Stimulated activated effector memory CD8-positive, alpha-beta T cell treated with anti-CD3 and anti-CD28 coated beads, Interleukin-12 subunit alpha, Interleukin-12 subunit beta, amount 100 ng/mL, for 72 hours (primary cell): ENCODE measurements around the gene CEBPE.
"Not testable (repeated sequence)": the region's sequence is repeated elsewhere in the genome, so short reads cannot be mapped to it uniquely, and the experiment has no call there.

ENCODE experiments used
- ATAC-seq: fragments of 150-1000 bp; cut with Tn5 transposase; 2 replicates; pipeline ENCODE4 v1.10.0; 2021
- DNase-seq, 2 donors: peaks; one replicate each; pipeline ENCODE4 v3.0.0; 2021 to 2022; ENCODE audit warnings: low spot score in 2 of 2
- H3K27ac Mint-ChIP-seq: one replicate; pipeline ENCODE4 v1.8.0; 2022; ENCODE audit warnings: mild to moderate bottlenecking, mixed read lengths
- H3K36me3 Mint-ChIP-seq: one replicate; pipeline ENCODE4 v1.8.0; 2022; ENCODE audit warnings: mild to moderate bottlenecking, mixed read lengths
- H3K4me1 Mint-ChIP-seq: one replicate; pipeline ENCODE4 v1.8.0; 2022; ENCODE audit warnings: mixed read lengths
- H3K4me3 Mint-ChIP-seq: one replicate; pipeline ENCODE4 v1.8.0; 2022; ENCODE audit warnings: mild to moderate bottlenecking, mixed read lengths
- H3K9me3 Mint-ChIP-seq: one replicate; pipeline ENCODE4 v1.8.0; 2022; ENCODE audit warnings: mixed read lengths

Gene CEBPE

DNA sequence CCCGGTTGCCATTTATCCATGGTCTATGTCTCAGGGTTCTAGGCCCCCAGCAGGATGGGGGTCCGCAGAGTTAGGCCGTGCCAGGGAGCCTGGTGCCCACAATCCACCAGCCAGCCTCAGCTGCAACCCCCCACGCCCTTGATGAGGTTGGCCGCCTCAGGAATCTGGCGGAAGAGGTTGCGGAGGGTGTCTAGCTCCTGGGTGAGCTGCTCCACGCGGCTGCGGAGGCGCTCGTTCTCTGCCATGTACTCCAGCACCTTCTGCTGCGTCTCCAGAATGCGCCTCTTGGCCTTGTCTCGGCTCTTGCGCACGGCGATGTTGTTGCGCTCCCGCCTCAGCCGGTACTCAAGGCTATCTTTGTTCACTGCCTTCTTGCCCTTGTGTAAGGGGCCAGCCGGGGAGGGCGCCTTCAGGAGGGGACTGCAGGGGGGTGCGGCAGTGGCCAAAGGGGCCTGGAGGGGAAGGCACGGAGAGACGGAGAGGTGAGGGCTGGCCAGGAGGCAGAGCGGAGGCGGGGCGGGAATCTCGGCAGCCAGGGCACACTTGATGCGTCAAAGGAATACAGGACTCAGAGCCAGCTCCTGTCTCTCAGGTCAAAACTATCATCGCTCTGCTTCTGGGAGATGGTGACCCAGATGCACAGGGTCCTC is 1.6 kb downstream of the CEBPE start:
- Mint-ChIP-seq H3K4me3 (no peak overlapping the region), H3K27ac (no peak overlapping the region), H3K4me1 (peaks cover 34% of the 10 kb centered on the region), H3K9me3 (no peaks in the 10 kb centered on the region), H3K36me3 (no peaks in the 10 kb centered on the region)
- DNase-seq (no peak), ATAC-seq (no peak)

DNA sequence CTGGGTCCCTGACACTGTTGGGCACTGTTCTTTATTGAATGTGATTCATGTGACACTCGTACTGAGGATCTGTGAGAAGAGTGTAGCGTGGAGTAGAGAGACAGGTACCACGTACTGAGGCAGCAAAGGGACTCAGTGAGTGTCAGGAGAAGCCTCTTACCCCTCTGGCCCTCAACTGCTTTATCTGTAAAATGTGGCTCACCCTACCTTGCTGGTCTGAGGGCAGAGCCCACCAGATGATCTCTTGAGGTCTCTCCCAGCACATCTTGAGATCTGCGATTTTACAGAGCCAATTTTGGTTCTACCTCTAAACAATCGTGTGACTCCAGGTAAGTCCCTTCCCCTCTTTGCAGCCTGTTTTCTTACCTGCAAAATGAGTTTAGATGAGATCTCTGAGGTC is 3.1 kb downstream of the CEBPE start:
- no peaks in the 10 kb centered on the region for H3K36me3 Mint-ChIP-seq
- ATAC-seq (no peak), DNase-seq (no peak)
- no peak overlapping the region for H3K27ac Mint-ChIP-seq
- peaks cover 26% of the 10 kb centered on the region for H3K4me1 Mint-ChIP-seq
- no peak overlapping the region for H3K4me3 Mint-ChIP-seq
- no peaks in the 10 kb centered on the region for H3K9me3 Mint-ChIP-seq

DNA sequence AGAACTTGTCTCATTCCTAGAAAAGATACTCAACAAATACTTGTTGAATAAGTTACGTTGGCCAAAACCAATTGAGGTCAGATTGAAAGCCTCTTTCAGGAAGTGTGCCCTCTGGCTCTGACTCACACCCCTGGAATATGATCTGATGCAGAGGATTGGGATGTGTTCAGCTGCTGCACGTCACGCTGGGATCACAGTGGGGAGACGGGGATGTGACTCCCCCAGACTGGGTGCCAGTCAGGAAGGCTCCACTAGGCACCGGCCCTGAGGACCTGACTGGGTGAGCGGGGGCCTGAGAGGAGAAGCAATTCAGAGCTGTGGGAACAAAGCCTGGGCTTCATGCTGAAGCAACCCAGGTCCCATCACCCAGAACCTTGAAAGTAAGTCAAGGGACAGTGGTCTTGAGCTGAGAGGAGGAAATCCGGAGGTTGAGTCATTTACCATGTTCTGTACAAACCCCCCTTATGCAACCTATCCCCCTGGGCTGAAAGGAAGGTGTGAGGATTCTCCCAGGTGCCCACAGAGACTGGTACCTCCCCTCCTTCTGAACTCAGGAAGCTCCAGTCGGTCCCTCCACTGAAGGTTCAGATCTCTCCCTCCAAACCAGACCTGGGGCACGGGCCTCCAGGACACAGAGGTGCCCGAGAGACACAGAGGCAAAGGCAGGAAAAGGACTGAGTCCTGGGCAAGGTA is 3.9 kb downstream of the CEBPE start:
- Mint-ChIP-seq H3K27ac (no peak overlapping the region), H3K9me3 (no peaks in the 10 kb centered on the region), H3K36me3 (no peaks in the 10 kb centered on the region), H3K4me3 (no peak overlapping the region), H3K4me1 (peaks cover 18% of the 10 kb centered on the region)
- ATAC-seq, result no peak
- DNase-seq, result no peak

DNA sequence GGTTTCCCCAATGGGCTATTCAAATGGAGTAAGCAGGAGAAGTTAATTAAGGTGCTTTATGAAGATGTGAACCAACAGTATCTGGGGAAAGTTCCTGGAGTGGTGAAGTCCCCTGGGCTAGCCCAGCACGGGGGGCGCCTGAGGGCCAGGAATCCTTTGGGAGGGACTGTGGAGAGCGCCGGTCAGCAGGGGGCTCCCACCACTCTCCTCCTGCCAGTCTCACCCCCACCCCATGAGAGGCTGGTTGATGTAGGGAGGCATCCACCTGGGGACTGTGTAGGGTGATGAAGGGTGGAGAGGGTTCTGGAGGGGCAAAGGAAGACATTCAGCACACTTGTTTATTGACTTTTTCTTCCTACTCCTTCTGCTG is 4.4 kb downstream of the CEBPE start:
- H3K9me3 Mint-ChIP-seq, result no peaks in the 10 kb centered on the region
- H3K4me3 Mint-ChIP-seq, result no peak overlapping the region
- no peak for ATAC-seq
- H3K27ac Mint-ChIP-seq, result no peak overlapping the region
- no peak for DNase-seq
- H3K36me3 Mint-ChIP-seq, result no peaks in the 10 kb centered on the region
- peaks cover 14% of the 10 kb centered on the region for H3K4me1 Mint-ChIP-seq

DNA sequence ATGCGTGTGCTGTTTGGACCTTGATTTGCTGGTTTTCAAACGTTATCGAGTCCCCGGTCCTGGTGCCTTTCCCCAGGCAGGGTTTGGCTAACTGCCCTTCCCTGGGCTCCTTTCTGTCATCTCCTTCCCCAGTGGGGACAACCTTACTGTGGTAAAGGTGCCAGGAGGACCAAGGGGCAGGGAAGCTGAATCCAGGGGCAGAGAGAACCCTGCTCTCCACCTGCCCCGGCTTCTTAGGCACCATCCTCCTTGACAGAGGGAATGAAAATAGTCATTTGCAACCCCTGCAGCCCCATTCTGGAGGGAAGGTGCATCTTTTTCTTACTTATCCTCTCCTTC is 5.0 kb downstream of the CEBPE start:
- no peak for ATAC-seq
- no peak for DNase-seq
- Mint-ChIP-seq H3K4me3 (no peak overlapping the region), H3K9me3 (no peaks in the 10 kb centered on the region), H3K36me3 (no peaks in the 10 kb centered on the region), H3K27ac (no peak overlapping the region), H3K4me1 (peaks cover 11% of the 10 kb centered on the region)

DNA sequence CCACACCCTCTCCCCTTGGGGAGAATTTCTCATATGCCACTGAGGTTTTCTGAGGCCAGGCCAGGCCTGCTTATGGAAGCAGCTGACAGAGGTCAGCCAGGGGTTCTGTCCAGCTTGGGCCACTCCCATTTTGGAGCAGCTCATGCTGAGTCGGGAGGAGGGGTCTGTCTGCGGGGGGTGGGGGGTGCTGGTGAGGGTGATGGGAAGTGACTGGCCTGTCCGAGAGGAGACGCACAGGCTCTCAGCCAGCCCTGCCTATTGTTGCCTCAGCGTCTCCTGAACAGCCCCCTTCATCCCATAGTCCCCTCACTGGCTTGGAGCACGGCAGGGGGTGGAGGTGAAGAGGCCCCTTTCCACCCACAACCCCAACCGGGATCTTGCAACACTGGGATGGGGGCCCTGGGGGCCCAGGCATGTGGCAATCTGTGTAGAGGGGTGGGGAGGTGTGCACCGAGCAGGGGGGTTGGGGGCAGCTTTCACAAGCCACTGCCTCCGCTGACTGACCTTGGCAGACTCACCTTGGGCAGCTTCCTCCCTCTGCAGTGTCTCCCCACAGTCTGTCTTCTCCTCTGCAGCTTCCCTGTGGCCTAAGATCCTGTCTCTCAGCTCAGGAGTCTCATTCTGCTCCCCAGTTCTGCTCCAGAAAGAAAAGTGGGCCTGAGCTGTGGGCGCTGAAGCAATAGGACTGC is 5.5 kb downstream of the CEBPE start:
- H3K36me3 Mint-ChIP-seq, result no peaks in the 10 kb centered on the region
- ATAC-seq, result no peak
- H3K4me3 Mint-ChIP-seq, result no peak overlapping the region
- no peak overlapping the region for H3K27ac Mint-ChIP-seq
- H3K9me3 Mint-ChIP-seq, result no peaks in the 10 kb centered on the region
- H3K4me1 Mint-ChIP-seq, result peaks cover 8% of the 10 kb centered on the region
- no peak for DNase-seq

DNA sequence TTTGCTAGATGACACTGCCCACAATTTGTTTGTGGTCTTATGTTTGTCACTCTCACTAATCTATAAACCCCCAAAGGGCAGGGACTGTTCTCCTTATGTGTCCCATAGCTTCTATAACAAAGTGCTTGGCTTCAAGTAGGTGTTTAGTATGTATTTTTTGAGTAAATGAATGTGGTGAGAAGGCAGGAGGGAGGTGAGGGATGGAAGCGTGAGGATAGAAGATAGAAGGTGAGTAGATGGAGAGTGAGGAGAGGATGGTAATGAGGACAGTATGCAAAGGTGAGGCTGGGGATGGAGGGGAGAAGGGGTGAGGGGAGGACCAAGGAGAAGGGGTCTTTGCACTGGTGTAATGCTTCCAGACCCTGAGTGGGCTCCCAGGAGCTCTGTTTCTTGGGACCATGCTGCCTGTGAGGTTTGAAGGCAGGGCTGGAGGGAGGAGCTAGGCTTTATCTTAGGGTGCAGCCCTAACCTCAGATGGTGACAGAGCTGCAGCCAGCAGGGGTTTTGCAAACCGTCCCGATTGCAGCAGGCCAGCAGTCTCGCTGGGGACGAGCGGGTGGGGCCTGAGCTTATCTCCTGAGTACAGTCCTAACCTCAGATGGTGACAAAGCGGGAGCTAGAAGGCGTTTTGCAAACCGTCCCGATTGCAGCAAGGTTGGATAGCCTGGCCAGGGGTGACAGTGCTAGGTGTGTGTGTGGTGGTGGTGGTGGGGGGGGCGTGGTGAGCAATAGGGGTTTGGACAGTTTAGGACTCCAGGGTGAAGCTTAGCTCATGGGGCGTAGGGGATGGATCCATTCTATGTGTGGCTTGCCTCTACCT is 6.5 kb downstream of the CEBPE start:
- DNase-seq (no peak), ATAC-seq (no peak)
- Mint-ChIP-seq H3K4me1 (peaks cover 8% of the 10 kb centered on the region), H3K9me3 (no peaks in the 10 kb centered on the region), H3K36me3 (no peaks in the 10 kb centered on the region), H3K27ac (no peak overlapping the region), H3K4me3 (no peak overlapping the region)

DNA sequence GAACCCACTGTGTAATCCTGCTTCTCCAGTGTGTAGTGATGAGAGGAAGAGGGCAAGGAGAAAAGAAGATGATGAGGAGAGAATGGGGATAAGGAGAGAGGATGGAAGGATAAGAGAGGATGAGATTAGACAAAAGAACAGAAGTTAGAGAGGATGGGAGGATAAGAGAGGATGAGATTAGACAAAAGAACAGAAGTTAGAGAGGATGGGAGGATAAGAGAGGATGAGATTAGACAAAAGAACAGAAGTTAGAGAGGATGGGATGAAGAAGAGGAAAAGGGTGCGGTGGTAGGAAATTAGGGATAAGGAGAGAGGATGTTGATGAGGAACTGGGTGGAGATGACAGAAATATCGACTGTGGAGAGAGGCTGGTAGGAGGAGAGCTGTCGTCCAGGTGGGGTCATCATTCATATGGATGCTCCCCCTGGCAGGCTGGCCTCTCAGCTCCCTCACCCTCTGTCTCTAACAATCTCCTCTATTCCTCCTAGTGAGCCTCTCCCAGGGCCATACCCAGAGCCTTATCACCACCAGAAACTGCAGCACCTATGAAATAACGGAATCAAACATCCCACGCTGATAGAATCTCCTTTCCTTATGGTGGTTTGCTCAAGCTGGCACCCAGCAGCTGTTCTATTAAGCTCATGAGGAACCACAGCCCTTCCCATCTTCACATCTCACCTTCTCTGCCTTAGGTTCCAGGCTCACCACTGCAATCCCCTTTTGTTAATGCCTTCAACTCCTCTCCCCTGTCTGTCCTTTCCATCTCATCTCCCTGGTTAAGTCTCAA is 8.3 kb downstream of the CEBPE start:
- ATAC-seq, result no peak
- Mint-ChIP-seq H3K9me3 (no peaks in the 10 kb centered on the region), H3K36me3 (no peaks in the 10 kb centered on the region), H3K4me3 (no peak overlapping the region), H3K27ac (no peak overlapping the region), H3K4me1 (peaks cover 8% of the 10 kb centered on the region)
- no peak for DNase-seq

DNA sequence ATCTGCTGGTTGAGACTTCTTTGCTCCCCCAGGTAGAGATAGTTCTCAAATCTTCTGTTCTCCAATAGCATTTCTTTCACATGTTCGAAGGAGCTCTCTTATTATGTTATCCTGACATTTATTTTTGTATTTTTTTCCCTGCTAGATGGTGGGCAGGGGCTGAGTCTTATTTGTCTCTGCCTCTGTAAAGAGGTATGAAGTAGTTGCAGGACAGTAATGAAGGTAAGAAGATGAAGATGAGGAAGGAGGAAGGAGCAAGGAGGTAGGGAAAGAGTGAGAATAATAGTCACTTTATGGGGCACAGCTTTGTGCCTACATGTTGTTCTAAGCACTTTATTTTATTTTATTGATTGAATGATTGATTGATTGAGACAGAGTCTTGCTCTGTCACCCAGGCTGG is 9.3 kb downstream of the CEBPE start:
- Mint-ChIP-seq H3K36me3 (no peaks in the 10 kb centered on the region), H3K9me3 (no peaks in the 10 kb centered on the region), H3K27ac (no peak overlapping the region), H3K4me1 (peaks cover 3% of the 10 kb centered on the region), H3K4me3 (no peak overlapping the region)
- no peak for DNase-seq
- ATAC-seq, result no peak

DNA sequence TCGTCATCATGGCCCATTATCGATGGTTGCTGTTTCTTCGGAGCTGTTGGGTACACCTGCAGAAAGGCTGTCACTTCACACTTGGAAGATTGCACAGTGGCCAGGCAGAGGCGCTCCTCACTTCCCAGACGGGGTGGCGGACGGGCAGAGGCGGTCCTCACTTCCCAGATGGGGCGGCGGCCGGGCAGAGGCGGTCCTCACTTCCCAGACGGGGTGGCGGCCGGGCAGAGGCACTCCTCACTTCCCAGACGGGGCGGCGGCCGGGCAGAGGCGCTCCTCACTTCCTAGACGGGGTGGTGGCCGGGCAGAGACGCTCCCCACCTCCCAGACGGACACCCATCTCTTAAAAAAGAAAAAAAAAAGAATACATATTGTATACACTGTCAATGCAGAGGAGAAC is 10.9 kb downstream of the CEBPE start:
- not testable (repeated sequence) for H3K4me1 Mint-ChIP-seq, H3K4me3 Mint-ChIP-seq, H3K9me3 Mint-ChIP-seq, H3K36me3 Mint-ChIP-seq, DNase-seq, H3K27ac Mint-ChIP-seq, ATAC-seq

DNA sequence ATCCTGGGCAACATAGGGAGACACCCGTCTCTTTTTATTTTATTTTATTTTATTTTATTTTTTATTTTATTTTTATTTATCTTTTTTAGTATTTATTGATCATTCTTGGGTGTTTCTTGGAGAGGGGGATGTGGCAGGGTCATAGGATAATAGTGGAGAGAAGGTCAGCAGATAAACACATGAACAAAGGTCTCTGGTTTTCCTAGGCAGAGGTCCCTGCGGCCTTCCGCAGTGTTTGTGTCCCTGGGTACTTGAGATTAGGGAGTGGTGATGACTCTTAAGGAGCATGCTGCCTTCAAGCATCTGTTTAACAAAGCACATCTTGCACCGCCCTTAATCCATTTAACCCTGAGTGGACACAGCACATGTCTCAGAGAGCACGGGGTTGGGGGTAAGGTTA is 11.4 kb downstream of the CEBPE start:
- not testable (repeated sequence) for DNase-seq, H3K27ac Mint-ChIP-seq, ATAC-seq, H3K36me3 Mint-ChIP-seq, H3K4me1 Mint-ChIP-seq, H3K4me3 Mint-ChIP-seq, H3K9me3 Mint-ChIP-seq

DNA sequence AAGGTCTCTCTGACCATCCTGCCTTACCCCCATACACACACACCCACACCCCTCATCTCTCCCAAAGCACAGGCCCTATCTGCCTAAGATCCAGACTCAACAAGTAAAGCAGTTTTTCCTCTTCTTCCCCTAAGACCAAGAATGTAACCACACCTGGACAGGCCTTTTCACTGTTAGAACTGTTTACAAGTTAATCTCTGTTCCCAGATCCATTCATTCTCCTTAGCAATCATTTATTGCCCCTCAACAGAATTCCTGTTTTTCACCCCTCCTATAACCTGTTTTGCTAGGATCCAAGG is 12.4 kb downstream of the CEBPE start:
- DNase-seq, result no peak
- Mint-ChIP-seq H3K27ac (no peak overlapping the region), H3K9me3 (no peaks in the 10 kb centered on the region), H3K4me3 (no peak overlapping the region), H3K4me1 (peaks cover 4% of the 10 kb centered on the region), H3K36me3 (no peaks in the 10 kb centered on the region)
- no peak for ATAC-seq

DNA sequence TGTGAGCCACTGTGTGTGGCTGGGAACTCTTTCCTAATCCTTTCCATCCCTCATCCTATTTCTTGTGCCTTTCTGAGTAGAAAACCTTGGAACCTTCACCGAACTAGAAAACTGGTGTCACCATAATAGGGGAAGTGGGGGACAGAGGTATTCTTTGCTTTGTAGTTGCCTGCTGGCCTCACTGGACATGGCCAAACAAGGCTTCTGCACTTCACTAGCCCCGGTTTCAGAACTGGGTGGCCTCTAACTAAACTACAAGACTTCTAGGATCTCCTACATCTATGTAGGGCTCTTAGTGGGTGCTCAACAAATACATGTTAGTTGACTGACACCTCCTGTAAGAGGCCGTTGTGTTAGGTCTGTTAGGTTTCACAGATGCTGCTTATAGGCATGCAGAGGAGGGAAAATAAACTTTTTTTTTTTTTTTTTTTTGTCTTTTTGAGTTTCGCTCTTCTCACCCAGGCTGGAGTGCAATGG is 13.7 kb downstream of the CEBPE start:
- ATAC-seq (no peak), DNase-seq (no peak)
- H3K36me3 Mint-ChIP-seq, result no peaks in the 10 kb centered on the region
- no peaks in the 10 kb centered on the region for H3K9me3 Mint-ChIP-seq
- no peak overlapping the region for H3K27ac Mint-ChIP-seq
- no peak overlapping the region for H3K4me3 Mint-ChIP-seq
- H3K4me1 Mint-ChIP-seq, result peaks cover 6% of the 10 kb centered on the region

DNA sequence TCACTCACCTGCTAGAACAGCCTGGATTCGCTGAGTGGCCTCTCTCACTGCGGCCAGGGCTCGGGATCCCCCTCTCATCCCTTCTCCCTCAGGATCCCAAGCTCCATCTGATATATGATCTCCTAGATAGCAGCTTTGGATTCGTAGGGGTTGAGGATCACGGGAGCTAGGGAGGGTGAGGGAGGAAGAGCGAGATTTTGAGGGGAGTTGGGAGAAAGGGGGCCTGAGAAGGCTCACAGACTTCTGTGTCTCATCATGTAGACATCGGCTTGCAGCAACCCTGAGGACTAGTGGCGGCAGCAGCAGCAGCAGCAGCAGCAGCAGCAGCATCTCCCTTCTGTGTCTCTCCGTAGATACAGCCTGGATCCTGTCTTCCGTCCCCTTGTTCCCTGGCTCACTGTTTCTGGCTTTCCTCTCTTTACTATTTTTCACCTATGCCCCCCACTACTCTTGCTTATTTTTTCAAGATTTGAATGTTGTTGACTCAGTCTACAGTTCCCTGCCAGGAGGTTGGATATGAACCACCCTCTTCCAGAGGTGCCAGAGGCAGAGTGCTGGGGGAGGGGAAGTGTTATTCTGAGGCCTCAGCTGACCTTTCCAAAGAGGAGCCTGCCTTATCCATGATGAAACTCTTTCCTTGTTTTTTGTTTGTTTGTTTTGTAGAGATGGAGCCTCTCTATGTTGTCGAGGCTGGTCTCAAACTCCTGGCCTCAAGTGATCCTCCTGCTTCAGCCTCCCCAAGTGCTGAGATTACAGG is 14.3 kb downstream of the CEBPE start, which contains the start of gene CIROP:
TSS of gene CIROP (minus strand) at position 399 of the 757 bp plus-strand sequence. CDS start at position 330, 69 bp downstream.
- ATAC-seq (no peak), DNase-seq (no peak)
- H3K9me3 Mint-ChIP-seq, result no peaks in the 10 kb centered on the region
- H3K4me3 Mint-ChIP-seq, result no peak within 1 kb of the TSS
- no peak within 1 kb of the TSS for H3K27ac Mint-ChIP-seq
- no peaks in the 10 kb centered on the region for H3K36me3 Mint-ChIP-seq
- peaks cover 6% of the 10 kb centered on the region for H3K4me1 Mint-ChIP-seq
